HEK293 (cell line): Measurements from ENCODE around the gene CAMK2G.
A peak's percentile ranks its signal among the peaks of the same experiment; 100 is the strongest.

Experiments
- CTCF ChIA-PET: fragments of 350-600 bp; formaldehyde crosslinking; extraction: SDS; loops from one replicate; lab custom pipeline; 2021; ENCODE audit warnings: antibody characterized with exemption; lab: Yijun Ruan, JAX
- POLR2A ChIA-PET: fragments of 300-600 bp; formaldehyde crosslinking; extraction: SDS; loops from one replicate; lab custom pipeline; 2020; ENCODE audit warnings: antibody characterized with exemption, inconsistent platforms; lab: Yijun Ruan, JAX
- H3K27ac ChIP-seq: fragments of 200-500 bp; sonication (Bioruptor generic); 2 replicates; pipeline ENCODE4 v1.5.1; 2014; ENCODE audit warnings: low read depth, low read length, control low read depth, inconsistent platforms; ENCODE audit errors: extremely low read depth
- H3K36me3 ChIP-seq, 2 experiments: fragments of 200-500 bp in 1 of 2; sonication (Bioruptor generic) in 1 of 2; 1 replicate in 1 of 2; 2 replicates in 1 of 2; pipeline ENCODE4 v1.5.1; 2014 to 2017; ENCODE audit warnings: inconsistent platforms in 2 of 2, low read length in 2 of 2; ENCODE audit not compliant: control insufficient read depth in 2 of 2, insufficient read depth in 1 of 2
- H3K4me1 ChIP-seq: fragments of 200-500 bp; sonication (Bioruptor generic); 2 replicates; pipeline ENCODE4 v1.5.1; 2014; ENCODE audit warnings: mild to moderate bottlenecking, low read length, inconsistent platforms; ENCODE audit not compliant: control insufficient read depth, insufficient read depth
- H3K4me3 ChIP-seq: 2 replicates; pipeline ENCODE4 v1.5.1; 2011; ENCODE audit warnings: low read depth, mild to moderate bottlenecking, control low read depth, low read length, moderate library complexity
- H3K9me3 ChIP-seq: fragments of 200-500 bp; sonication (Bioruptor generic); 2 replicates; pipeline ENCODE4 v1.5.1; 2014; ENCODE audit warnings: low read depth, low read length, inconsistent platforms; ENCODE audit not compliant: control insufficient read depth, insufficient read depth
- CTCF ChIP-seq: fragments of 450-650 bp; formaldehyde crosslinking; IDR thresholded peaks from 2 replicates; pipeline ENCODE4 v1.5.1; 2016; ENCODE audit warnings: missing biosample characterization, missing genetic modification characterization
- GLIS2 ChIP-seq: fragments of 450-650 bp; formaldehyde crosslinking; IDR thresholded peaks from 2 replicates; pipeline ENCODE4 v1.5.1; 2016; ENCODE audit warnings: missing biosample characterization, missing genetic modification characterization
- KLF1 ChIP-seq: fragments of 450-650 bp; formaldehyde crosslinking; IDR thresholded peaks from 2 replicates; pipeline ENCODE4 v1.5.1; 2016; ENCODE audit warnings: missing biosample characterization, missing genetic modification characterization
- PRDM10 ChIP-seq: fragments of 450-650 bp; formaldehyde crosslinking; IDR thresholded peaks from 2 replicates; pipeline ENCODE4 v1.5.1; 2016; ENCODE audit warnings: missing biosample characterization, missing genetic modification characterization
- RBAK ChIP-seq: fragments of 450-650 bp; formaldehyde crosslinking; IDR thresholded peaks from 2 replicates; pipeline ENCODE4 v1.5.1; 2016; ENCODE audit warnings: missing biosample characterization, missing genetic modification characterization
- REST ChIP-seq: fragments of 450-650 bp; formaldehyde crosslinking; IDR thresholded peaks from 2 replicates; pipeline ENCODE4 v1.5.1; 2016; ENCODE audit warnings: missing biosample characterization, missing genetic modification characterization
- SALL2 ChIP-seq: fragments of 450-650 bp; formaldehyde crosslinking; IDR thresholded peaks from 2 replicates; pipeline ENCODE4 v1.5.0; 2017; ENCODE audit warnings: missing biosample characterization, mild to moderate bottlenecking, missing genetic modification characterization, borderline replicate concordance
- SP2 ChIP-seq: fragments of 450-650 bp; formaldehyde crosslinking; IDR thresholded peaks from 2 replicates; pipeline ENCODE4 v1.5.1; 2016; ENCODE audit warnings: missing biosample characterization, missing genetic modification characterization
- SP3 ChIP-seq: fragments of 450-650 bp; formaldehyde crosslinking; IDR thresholded peaks from 2 replicates; pipeline ENCODE4 v1.5.1; 2016; ENCODE audit warnings: missing biosample characterization, missing genetic modification characterization
- TRIM28 ChIP-seq: IDR thresholded peaks from 2 replicates; pipeline ENCODE4 v1.6.1; 2011; ENCODE audit warnings: low read length, control low read depth, borderline replicate concordance
- ZBTB17 ChIP-seq: fragments of 450-650 bp; formaldehyde crosslinking; IDR thresholded peaks from 2 replicates; pipeline ENCODE4 v1.5.1; 2016; ENCODE audit warnings: missing biosample characterization, missing genetic modification characterization
- ZNF10 ChIP-seq: fragments of 450-650 bp; formaldehyde crosslinking; IDR thresholded peaks from 2 replicates; pipeline ENCODE4 v1.5.1; 2017; ENCODE audit warnings: missing biosample characterization, missing genetic modification characterization
- ZNF121 ChIP-seq: fragments of 450-650 bp; formaldehyde crosslinking; IDR thresholded peaks from 2 replicates; pipeline ENCODE4 v1.5.1; 2016; ENCODE audit warnings: missing biosample characterization, missing genetic modification characterization
- ZNF23 ChIP-seq: fragments of 450-650 bp; formaldehyde crosslinking; IDR thresholded peaks from 2 replicates; pipeline ENCODE4 v1.5.1; 2016; ENCODE audit warnings: missing biosample characterization, missing genetic modification characterization, borderline replicate concordance
- ZNF362 ChIP-seq: fragments of 450-650 bp; formaldehyde crosslinking; IDR thresholded peaks from 2 replicates; pipeline ENCODE4 v1.5.1; 2016; ENCODE audit warnings: missing biosample characterization, missing genetic modification characterization
- ZNF391 ChIP-seq: fragments of 450-650 bp; formaldehyde crosslinking; IDR thresholded peaks from 2 replicates; pipeline ENCODE4 v1.5.1; 2016; ENCODE audit warnings: low read depth, missing biosample characterization, missing genetic modification characterization, borderline replicate concordance
- ZNF394 ChIP-seq: fragments of 450-650 bp; formaldehyde crosslinking; IDR thresholded peaks from 2 replicates; pipeline ENCODE4 v1.5.1; 2016; ENCODE audit warnings: missing biosample characterization, missing genetic modification characterization, mild to moderate bottlenecking, moderate library complexity, borderline replicate concordance
- ZNF423 ChIP-seq: fragments of 450-650 bp; formaldehyde crosslinking; IDR thresholded peaks from 2 replicates; pipeline ENCODE4 v1.5.1; 2016; ENCODE audit warnings: missing biosample characterization, missing genetic modification characterization
- ZNF449 ChIP-seq: fragments of 450-650 bp; formaldehyde crosslinking; IDR thresholded peaks from 2 replicates; pipeline ENCODE4 v1.5.1; 2017; ENCODE audit warnings: missing biosample characterization, mild to moderate bottlenecking, missing genetic modification characterization, moderate library complexity
- ZNF549 ChIP-seq: fragments of 450-650 bp; IDR thresholded peaks from 2 replicates; pipeline ENCODE4 v1.5.1; 2018; ENCODE audit warnings: missing biosample characterization, missing genetic modification characterization, mild to moderate bottlenecking, inconsistent platforms, moderate library complexity
- ZNF596 ChIP-seq: fragments of 450-650 bp; IDR thresholded peaks from 2 replicates; pipeline ENCODE4 v1.5.0; 2018; ENCODE audit warnings: missing biosample characterization, mild to moderate bottlenecking, missing genetic modification characterization, moderate library complexity
- ZNF626 ChIP-seq: fragments of 450-650 bp; sonication (Bioruptor Pico); formaldehyde crosslinking; IDR thresholded peaks from 2 replicates; pipeline ENCODE4 v1.5.1; 2018; ENCODE audit warnings: missing biosample characterization, missing genetic modification characterization, inconsistent platforms
- ZNF654 ChIP-seq: fragments of 450-650 bp; formaldehyde crosslinking; IDR thresholded peaks from 2 replicates; pipeline ENCODE4 v1.5.1; 2016; ENCODE audit warnings: low read depth, missing biosample characterization, missing genetic modification characterization

Gene CAMK2G

GRCh38 chr10:73779018-73779417 is 95.3 kb downstream of the CAMK2G start:
- TF ChIP-seq RBAK (tag by site-specific recombination) (no peak), ZNF121 (peak; percentile 76), TRIM28 (no peak), ZNF596 (tag by site-specific recombination) (no peak), SP2 (tag by site-specific recombination) (no peak), REST (no peak), ZNF362 (0 out of 2 replicates have a peak, but pooled peaks have one; percentile 42)
- TF ChIP-seq, all 188 proteins: peak for 2
- no peak overlapping the region for H3K4me3 ChIP-seq
- ChIA-PET CTCF (interaction anchor here (0.7 to 2.5 kb wide), 3 partner anchors 16 to 101 kb away, joined by 3 to 13 read pairs (median 5); no protein-coding TSS in a partner anchor), POLR2A (interaction anchor here (0.6 to 1.3 kb wide), 4 partner anchors 31 to 532 kb away, joined by 3 to 4 read pairs (median 4); partner anchors contain the start of gene DNAJC9)
- H3K4me1 ChIP-seq = peaks cover 7% of the 10 kb centered on the region; the same call in 1 of the 2 replicates
- peaks cover 37 to 55% of the 10 kb centered on the region in 2 experiments for H3K36me3 ChIP-seq
- H3K27ac ChIP-seq = no peak overlapping the region
- no peaks in the 10 kb centered on the region for H3K9me3 ChIP-seq

- CTCF ChIA-PET = interaction anchor here (0.6 to 1.9 kb wide), 3 partner anchors 77 to 165 kb away, joined by 3 to 9 read pairs (median 3); no protein-coding TSS in a partner anchor
- TF ChIP-seq ZNF423 (tag by site-specific recombination) = no peak
- TF ChIP-seq ZNF394 (tag by site-specific recombination) = no peak
- peak; percentile 32; the same call in 1 of the 2 replicates for TF ChIP-seq CTCF
- no peak for TF ChIP-seq ZNF549 (tag by site-specific recombination)
- no peak for TF ChIP-seq SALL2 (tag by site-specific recombination)
- peak; percentile 81 for TF ChIP-seq ZNF654
- peak; percentile 39; the same call in 1 of the 2 replicates for TF ChIP-seq ZBTB17 (tag by site-specific recombination)
- TF ChIP-seq ZNF391 (tag by site-specific recombination) = no peak
- TF ChIP-seq ZNF23 (tag by site-specific recombination) = no peak
- TF ChIP-seq ZNF449 = no peak
- peak; percentile 79; the same call in 1 of the 2 replicates for TF ChIP-seq ZNF10 (tag by site-specific recombination)
- no peak for TF ChIP-seq SP3 (tag by site-specific recombination)
- TF ChIP-seq GLIS2 (tag by site-specific recombination) = no peak
- peak; percentile 42; the same call in 1 of the 2 replicates for TF ChIP-seq KLF1 (tag by site-specific recombination)
- TF ChIP-seq PRDM10 = peak; percentile 54
- TF ChIP-seq ZNF626 (tag by site-specific recombination) = no peak
These were observed 99.7 kb downstream of the CAMK2G start for GRCh38 chr10:73774637-73775036.

More at GRCh38 chr10:73774637-73775036, 99.7 kb downstream of the CAMK2G start:
- no peaks in the 10 kb centered on the region for H3K9me3 ChIP-seq
- peak overlapping the region; percentile 18; the same call in 1 of the 2 replicates for H3K4me3 ChIP-seq
- POLR2A ChIA-PET = interaction anchor here (0.7 to 1.0 kb wide), 2 partner anchors 8 to 45 kb away, joined by 3 to 4 read pairs; no protein-coding TSS in a partner anchor
- H3K36me3 ChIP-seq = peaks cover 36 to 71% of the 10 kb centered on the region in 2 experiments
- H3K4me1 ChIP-seq = peaks cover 4% of the 10 kb centered on the region; the same call in 1 of the 2 replicates
- no peak overlapping the region for H3K27ac ChIP-seq
